ENCODE results near the gene OGDHL.
A peak's percentile ranks its signal among the peaks of the same experiment; 100 is the strongest.

OGDHL gene

DNA sequence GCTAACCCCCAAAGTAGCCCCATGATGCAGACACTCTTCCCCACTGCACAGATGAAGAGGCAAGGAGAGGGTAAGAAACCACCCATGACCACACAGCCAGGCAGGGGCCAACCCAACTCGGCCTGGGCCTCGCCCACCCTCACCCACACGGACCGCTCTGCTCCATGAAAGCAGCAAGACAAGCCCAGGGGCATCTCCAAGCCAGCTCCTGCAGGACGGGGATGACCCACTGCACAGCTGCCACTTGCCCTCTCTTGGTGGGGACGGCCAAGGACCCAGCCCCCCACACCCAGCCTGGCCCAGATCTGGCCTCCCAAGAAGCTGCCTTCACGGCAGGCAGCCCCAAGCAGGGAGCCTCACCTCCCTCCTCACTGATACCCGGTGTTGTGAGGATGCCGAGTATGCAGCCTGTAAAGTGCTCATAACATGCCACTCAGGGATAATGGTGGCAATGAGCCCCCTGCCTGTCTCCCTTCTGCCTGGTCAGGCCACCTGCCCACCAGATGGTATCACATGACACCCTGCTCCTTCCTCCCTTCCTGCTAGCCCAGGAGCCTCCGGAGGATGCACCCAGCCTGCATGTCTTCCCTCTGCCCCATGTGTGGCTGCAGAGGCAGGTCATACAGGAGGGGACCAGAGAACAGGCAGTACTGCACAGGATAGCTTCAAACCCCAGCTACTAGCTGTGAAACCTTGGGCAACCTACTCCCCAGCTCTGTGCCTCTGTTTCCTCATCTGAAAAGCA is 23.3 kb downstream of the OGDHL start:
- peak overlapping the region; percentile 55 for H3K18ac ChIP-seq (ENCODE audit: low read length)
- peak overlapping the region; percentile 19 for H4K8ac ChIP-seq (ENCODE audit: low read depth, low read length)
- peaks cover 4% of the 10 kb centered on the region for H3K79me1 ChIP-seq (ENCODE audit: low read depth, low read length)
- H2BK120ac ChIP-seq (ENCODE audit: low read depth, low read length): no peak overlapping the region
- H2BK15ac ChIP-seq (ENCODE audit: low read length): no peak overlapping the region
- no peak overlapping the region for H3K14ac ChIP-seq (ENCODE audit: low read length)
- DNase-seq (ENCODE audit: low spot score): no peak
- H3K36me3 ChIP-seq (replicated peaks in 1 of 2; ENCODE audit: control insufficient read depth in 2 of 2, insufficient read depth in 2 of 2, low read length in 2 of 2): no peaks in the 10 kb centered on the region
- H3K4me3 ChIP-seq (ENCODE audit: low read length in 2 of 2): no peak overlapping the region
- no peak overlapping the region for H3K9ac ChIP-seq (ENCODE audit: low read depth, low read length, poor library complexity)
- no peak overlapping the region for H3K23ac ChIP-seq (ENCODE audit: low read depth, low read length, poor library complexity)
- H3K27me3 ChIP-seq (ENCODE audit: control insufficient read depth in 3 of 3, insufficient read depth in 3 of 3, low read depth in 1 of 3, low read length in 3 of 3): peaks cover 0 to 2% (median 0%) of the 10 kb centered on the region in 3 experiments
- H2BK5ac ChIP-seq (ENCODE audit: low read length): no peak overlapping the region
- no peak overlapping the region for H4K91ac ChIP-seq (ENCODE audit: low read depth, low read length, poor library complexity)
- H3K4ac ChIP-seq (ENCODE audit: low read length): no peak overlapping the region
- peaks cover 0 to 5% of the 10 kb centered on the region in 2 donors for H3K9me3 ChIP-seq (replicated peaks in 1 of 2; ENCODE audit: control insufficient read depth in 2 of 2, insufficient read depth in 1 of 2, low read depth in 1 of 2, low read length in 2 of 2)
- no peak overlapping the region for H2AFZ ChIP-seq (ENCODE audit: low read length)
- no peaks in the 10 kb centered on the region for H3K4me1 ChIP-seq (ENCODE audit: control insufficient read depth in 2 of 2, insufficient read depth in 1 of 2, low read depth in 1 of 2, low read length in 2 of 2)
- WGBS, 2 donors (ENCODE audit: extremely low coverage in 2 of 2, insufficient read length in 2 of 2, insufficient replicate concordance in 1 of 2): no CpG with 5 or more reads among the region's 10 CpGs
- no peak overlapping the region for H2BK12ac ChIP-seq (ENCODE audit: low read length)
- no peak overlapping the region for H2AK5ac ChIP-seq (ENCODE audit: low read depth, low read length)
- no peak overlapping the region for H3K4me2 ChIP-seq (ENCODE audit: insufficient read depth, low read length, poor library complexity, severe bottlenecking)
- H3K27ac ChIP-seq (replicated peaks; ENCODE audit: low read length): no peak overlapping the region

GRCh38 chr10:49737474-49738201 is 24.5 kb downstream of the OGDHL start:
- H3K79me1 ChIP-seq (ENCODE audit: low read depth, low read length): peaks cover 4% of the 10 kb centered on the region
- no peak overlapping the region for H2BK15ac ChIP-seq (ENCODE audit: low read length)
- H3K4me3 ChIP-seq (ENCODE audit: low read length in 2 of 2): no peak overlapping the region

DNA sequence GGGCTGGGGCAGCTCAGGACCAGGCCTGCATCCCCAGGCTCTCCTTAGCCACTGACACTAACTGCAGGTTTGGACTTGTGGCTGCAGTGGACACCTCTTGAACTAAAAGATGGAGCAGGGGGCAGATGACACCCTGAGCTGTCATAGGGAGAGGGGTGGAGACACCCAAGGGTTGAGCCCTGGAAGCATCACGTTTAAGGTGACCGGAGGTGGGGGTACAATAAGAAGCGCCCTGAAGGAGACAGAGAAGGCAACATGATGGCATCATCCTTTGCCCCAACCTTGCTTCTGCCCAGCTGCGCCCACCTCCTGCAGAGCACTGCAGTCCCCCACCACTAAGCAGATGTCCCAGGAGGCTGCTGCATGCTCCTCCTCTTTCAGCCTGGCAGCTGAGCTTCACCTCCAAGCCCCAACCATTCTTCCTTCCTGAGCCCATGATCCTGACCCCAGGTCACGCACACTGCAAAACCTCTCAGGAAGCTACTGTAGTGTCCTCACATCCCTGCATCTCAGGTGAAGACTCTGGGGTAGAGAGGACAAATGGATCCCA is 25.5 kb downstream of the OGDHL start:
- H3K9me3 ChIP-seq (replicated peaks in 1 of 2; ENCODE audit: control insufficient read depth in 2 of 2, insufficient read depth in 1 of 2, low read depth in 1 of 2, low read length in 2 of 2): peaks cover 0 to under 1% of the 10 kb centered on the region in 2 donors
- no peak overlapping the region for H2BK12ac ChIP-seq (ENCODE audit: low read length)
- no peak overlapping the region for H3K9ac ChIP-seq (ENCODE audit: low read depth, low read length, poor library complexity)
- no peak overlapping the region for H2AFZ ChIP-seq (ENCODE audit: low read length)
- H3K4ac ChIP-seq (ENCODE audit: low read length): no peak overlapping the region
- H3K18ac ChIP-seq (ENCODE audit: low read length): no peak overlapping the region
- H3K23ac ChIP-seq (ENCODE audit: low read depth, low read length, poor library complexity): no peak overlapping the region
- H2BK120ac ChIP-seq (ENCODE audit: low read depth, low read length): no peak overlapping the region
- no peak overlapping the region for H2AK5ac ChIP-seq (ENCODE audit: low read depth, low read length)
- H3K4me1 ChIP-seq (ENCODE audit: control insufficient read depth in 2 of 2, insufficient read depth in 1 of 2, low read depth in 1 of 2, low read length in 2 of 2): no peaks in the 10 kb centered on the region
- no peak for DNase-seq (ENCODE audit: low spot score)
- H3K27me3 ChIP-seq (ENCODE audit: control insufficient read depth in 3 of 3, insufficient read depth in 3 of 3, low read depth in 1 of 3, low read length in 3 of 3): peaks cover 0 to 1% (median 0%) of the 10 kb centered on the region in 3 experiments
- peaks cover 2% of the 10 kb centered on the region for H3K79me1 ChIP-seq (ENCODE audit: low read depth, low read length)
- H4K91ac ChIP-seq (ENCODE audit: low read depth, low read length, poor library complexity): no peak overlapping the region
- no CpG with 5 or more reads among the region's 5 CpGs for WGBS, 2 donors (ENCODE audit: extremely low coverage in 2 of 2, insufficient read length in 2 of 2, insufficient replicate concordance in 1 of 2)
- no peak overlapping the region for H4K8ac ChIP-seq (ENCODE audit: low read depth, low read length)
- no peak overlapping the region for H3K4me2 ChIP-seq (ENCODE audit: insufficient read depth, low read length, poor library complexity, severe bottlenecking)
- H3K4me3 ChIP-seq (ENCODE audit: low read length in 2 of 2): no peak overlapping the region
- no peak overlapping the region for H3K27ac ChIP-seq (replicated peaks; ENCODE audit: low read length)
- H3K36me3 ChIP-seq (replicated peaks in 1 of 2; ENCODE audit: control insufficient read depth in 2 of 2, insufficient read depth in 2 of 2, low read length in 2 of 2): no peaks in the 10 kb centered on the region
- H2BK15ac ChIP-seq (ENCODE audit: low read length): no peak overlapping the region
- H3K14ac ChIP-seq (ENCODE audit: low read length): no peak overlapping the region
- H2BK5ac ChIP-seq (ENCODE audit: low read length): no peak overlapping the region

More at GRCh38 chr10:49737474-49738201, 24.5 kb downstream of the OGDHL start:
- peak overlapping the region; percentile 66 for H3K23ac ChIP-seq (ENCODE audit: low read depth, low read length, poor library complexity)
- H3K4ac ChIP-seq (ENCODE audit: low read length): no peak overlapping the region
- H3K14ac ChIP-seq (ENCODE audit: low read length): peak overlapping the region; percentile 47
- H3K9me3 ChIP-seq (replicated peaks in 1 of 2; ENCODE audit: control insufficient read depth in 2 of 2, insufficient read depth in 1 of 2, low read depth in 1 of 2, low read length in 2 of 2): peaks cover 0 to 5% of the 10 kb centered on the region in 2 donors
- no peak overlapping the region for H3K27ac ChIP-seq (replicated peaks; ENCODE audit: low read length)
- no peak overlapping the region for H3K18ac ChIP-seq (ENCODE audit: low read length)
- no peaks in the 10 kb centered on the region for H3K36me3 ChIP-seq (replicated peaks in 1 of 2; ENCODE audit: control insufficient read depth in 2 of 2, insufficient read depth in 2 of 2, low read length in 2 of 2)
- no peak overlapping the region for H4K91ac ChIP-seq (ENCODE audit: low read depth, low read length, poor library complexity)
- WGBS, 2 donors (ENCODE audit: extremely low coverage in 2 of 2, insufficient read length in 2 of 2, insufficient replicate concordance in 1 of 2): no CpG with 5 or more reads among the region's 19 CpGs
- no peak overlapping the region for H4K8ac ChIP-seq (ENCODE audit: low read depth, low read length)
- no peak for DNase-seq (ENCODE audit: low spot score)
- no peak overlapping the region for H2AFZ ChIP-seq (ENCODE audit: low read length)
- H3K4me2 ChIP-seq (ENCODE audit: insufficient read depth, low read length, poor library complexity, severe bottlenecking): no peak overlapping the region
- no peak overlapping the region for H2BK120ac ChIP-seq (ENCODE audit: low read depth, low read length)
- peaks cover 0 to 2% (median 0%) of the 10 kb centered on the region in 3 experiments for H3K27me3 ChIP-seq (ENCODE audit: control insufficient read depth in 3 of 3, insufficient read depth in 3 of 3, low read depth in 1 of 3, low read length in 3 of 3)
- no peaks in the 10 kb centered on the region for H3K4me1 ChIP-seq (ENCODE audit: control insufficient read depth in 2 of 2, insufficient read depth in 1 of 2, low read depth in 1 of 2, low read length in 2 of 2)
- peak overlapping the region; percentile 80 for H2BK5ac ChIP-seq (ENCODE audit: low read length)
- no peak overlapping the region for H3K9ac ChIP-seq (ENCODE audit: low read depth, low read length, poor library complexity)
- no peak overlapping the region for H2AK5ac ChIP-seq (ENCODE audit: low read depth, low read length)
- no peak overlapping the region for H2BK12ac ChIP-seq (ENCODE audit: low read length)
